Measurements from ENCODE around the gene CYP4Z1.
"Not testable (repeated sequence)": the region's sequence is repeated elsewhere in the genome, so short reads cannot be mapped to it uniquely, and the experiment has no call there.

Gene CYP4Z1, protein sequence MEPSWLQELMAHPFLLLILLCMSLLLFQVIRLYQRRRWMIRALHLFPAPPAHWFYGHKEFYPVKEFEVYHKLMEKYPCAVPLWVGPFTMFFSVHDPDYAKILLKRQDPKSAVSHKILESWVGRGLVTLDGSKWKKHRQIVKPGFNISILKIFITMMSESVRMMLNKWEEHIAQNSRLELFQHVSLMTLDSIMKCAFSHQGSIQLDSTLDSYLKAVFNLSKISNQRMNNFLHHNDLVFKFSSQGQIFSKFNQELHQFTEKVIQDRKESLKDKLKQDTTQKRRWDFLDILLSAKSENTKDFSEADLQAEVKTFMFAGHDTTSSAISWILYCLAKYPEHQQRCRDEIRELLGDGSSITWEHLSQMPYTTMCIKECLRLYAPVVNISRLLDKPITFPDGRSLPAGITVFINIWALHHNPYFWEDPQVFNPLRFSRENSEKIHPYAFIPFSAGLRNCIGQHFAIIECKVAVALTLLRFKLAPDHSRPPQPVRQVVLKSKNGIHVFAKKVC

DNA sequence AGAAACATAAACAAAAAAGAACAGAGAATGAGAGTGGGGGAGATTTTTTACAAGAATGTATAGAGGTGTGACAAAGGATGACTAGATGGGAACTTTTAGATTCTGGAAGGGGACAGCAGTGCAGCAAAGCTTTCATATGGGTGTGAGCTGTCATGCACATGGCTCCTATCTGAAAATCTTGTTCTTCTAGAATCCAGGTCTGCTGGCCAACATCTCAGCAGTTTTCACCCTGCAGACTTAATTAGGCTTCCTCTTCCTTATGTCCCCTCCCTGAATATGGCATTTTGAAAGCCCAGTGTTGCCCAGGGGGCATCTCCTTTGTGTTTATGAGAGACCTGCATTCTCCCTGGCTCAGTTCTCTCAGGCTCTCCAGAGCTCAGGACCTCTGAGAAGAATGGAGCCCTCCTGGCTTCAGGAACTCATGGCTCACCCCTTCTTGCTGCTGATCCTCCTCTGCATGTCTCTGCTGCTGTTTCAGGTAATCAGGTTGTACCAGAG is at the start of gene CYP4Z1:
Gene CYP4Z1, plus strand, starts transcription at position 135 of the 498 bp plus-strand sequence. Its CDS starts 260 bp downstream, at position 395.
- DNase-seq = no peak

DNA sequence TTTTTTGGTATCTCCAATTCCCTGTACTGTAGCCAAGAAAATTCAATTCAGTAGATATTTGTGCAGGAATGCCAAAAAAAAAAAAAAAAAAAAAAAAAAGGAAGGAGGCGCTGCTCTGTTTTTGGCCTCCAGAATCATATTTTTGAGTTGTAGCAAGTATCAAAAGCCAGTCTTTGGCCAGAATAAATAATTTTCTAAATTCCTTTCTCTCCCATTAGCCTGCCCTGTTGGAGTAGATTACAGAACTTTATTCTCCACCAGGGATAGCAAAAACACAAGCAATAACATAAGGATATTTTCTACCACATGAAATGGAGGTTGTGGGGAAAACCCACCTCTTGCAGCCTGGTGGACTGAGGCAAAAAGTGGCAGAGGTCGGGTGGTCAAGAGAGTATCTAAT is 46.0 kb upstream of the CYP4Z1 start:
- no peak for DNase-seq

DNA sequence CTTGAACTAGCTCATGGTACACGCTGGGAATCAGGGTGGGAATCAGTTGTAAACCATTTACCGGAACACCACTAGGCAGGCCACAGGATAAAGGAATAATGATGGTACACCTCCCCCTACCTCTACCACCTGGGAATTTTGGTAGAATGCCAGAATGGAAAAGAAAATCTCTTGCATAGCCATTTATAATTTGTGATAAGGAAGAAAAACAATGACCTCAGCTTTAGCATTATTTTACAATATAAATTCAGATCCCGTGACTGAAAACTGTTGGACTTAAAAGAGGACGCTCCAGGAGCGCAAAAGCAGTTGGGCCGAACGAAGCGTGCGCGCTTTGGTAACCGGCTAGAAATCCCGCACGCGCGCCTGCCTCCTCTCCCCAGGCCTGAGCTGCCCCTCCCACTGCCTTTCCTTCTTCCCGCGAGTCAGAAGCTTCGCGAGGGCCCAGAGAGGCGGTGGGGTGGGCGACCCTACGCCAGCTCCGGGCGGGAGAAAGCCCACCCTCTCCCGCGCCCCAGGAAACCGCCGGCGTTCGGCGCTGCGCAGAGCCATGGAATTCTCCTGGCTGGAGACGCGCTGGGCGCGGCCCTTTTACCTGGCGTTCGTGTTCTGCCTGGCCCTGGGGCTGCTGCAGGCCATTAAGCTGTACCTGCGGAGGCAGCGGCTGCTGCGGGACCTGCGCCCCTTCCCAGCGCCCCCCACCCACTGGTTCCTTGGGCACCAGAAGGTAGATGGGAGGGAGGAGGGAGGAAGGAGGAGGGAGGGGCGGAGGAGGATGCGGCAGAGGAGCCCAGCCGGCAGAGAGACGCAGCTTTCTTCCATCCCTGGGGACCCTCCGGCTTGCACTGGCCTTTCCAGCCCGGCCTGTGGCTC is 43.5 kb upstream of the CYP4Z1 start, which contains the start of gene CYP4X1:
Gene CYP4X1, plus strand, starts transcription at position 402 of the 873 bp plus-strand sequence. Its CDS starts 149 bp downstream, at position 551.
- no peak for DNase-seq

DNA sequence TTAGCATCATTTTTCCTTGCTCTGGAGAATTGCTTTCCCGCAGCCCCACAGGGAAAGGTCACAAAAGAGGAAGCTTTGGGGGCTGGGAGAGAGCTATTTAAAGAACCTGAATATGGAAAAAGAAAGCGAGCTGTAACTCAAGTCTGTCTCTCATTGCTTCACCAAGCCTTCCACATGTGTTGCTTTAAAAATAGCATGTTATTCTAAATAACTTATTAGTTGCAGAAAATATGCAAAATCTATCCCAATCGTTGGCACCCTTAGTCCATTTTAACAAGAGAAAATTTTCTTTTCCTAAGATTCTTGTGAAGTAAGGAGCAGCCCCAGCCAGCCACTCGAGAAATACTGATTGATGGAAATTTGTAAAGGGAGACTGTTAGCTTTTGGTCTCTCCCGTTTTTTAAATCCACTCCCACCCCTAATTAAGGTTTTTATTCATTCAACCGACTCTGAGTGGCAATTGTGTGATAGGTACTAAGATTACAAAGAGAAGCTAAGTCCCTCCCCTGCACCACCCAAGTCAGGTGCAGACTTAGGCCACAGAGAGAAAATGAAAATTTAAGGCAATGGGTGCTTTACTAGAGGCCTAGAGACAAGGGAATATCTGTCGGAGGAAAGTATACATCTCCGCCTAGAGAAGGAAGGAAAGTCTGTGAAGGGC is 42.8 kb upstream of the CYP4Z1 start:
- no peak for DNase-seq

DNA sequence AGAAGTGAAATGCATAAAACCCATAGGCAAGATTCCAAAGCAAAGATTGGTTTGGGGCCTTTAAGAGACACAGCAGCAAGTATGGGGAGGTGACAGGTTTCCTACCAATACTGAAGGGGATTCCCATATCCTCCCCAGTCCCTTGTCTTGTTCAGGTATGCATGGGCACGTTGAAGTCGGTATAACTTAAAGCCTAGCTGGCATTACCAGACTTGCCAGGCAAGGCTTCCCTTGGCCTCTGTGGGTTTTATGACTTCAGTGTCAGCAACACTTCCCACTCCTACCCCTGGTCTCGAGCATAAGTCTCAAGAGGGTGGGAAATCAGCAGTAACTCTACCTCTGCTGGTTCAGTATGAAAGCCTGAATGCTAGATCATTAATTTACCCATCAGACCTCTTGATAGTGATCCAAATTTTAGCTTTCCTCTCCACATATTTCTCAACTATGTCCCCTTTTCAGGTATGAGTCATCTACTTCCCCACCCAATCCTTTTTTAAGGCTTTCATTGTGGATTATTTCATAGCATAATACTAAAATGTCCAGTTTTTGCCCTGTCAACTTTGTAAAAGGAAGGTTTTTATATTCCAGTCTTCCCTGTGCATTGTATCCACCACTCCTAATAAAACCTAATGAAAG is 36.7 kb upstream of the CYP4Z1 start:
- no peak for DNase-seq

DNA sequence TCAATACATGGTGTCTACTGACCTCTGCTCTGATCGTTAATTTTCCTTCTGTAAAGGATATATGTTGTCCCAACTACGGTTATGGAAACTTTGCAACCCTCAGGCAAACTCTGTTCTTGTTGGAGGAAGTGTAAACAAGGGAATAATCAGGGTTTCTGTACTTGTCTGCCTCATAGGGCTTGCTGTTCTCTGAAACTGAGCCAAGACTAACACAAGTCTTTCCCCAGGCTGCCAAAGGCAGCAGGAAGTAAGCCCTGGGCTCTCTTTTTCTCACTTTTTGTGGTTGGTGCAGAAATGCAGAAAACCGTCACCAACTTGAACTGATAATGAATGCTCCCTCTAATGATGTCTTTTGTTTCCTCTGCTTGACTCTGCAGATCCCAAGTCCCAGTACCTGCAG is 36.0 kb upstream of the CYP4Z1 start:
- DNase-seq = no peak

DNA sequence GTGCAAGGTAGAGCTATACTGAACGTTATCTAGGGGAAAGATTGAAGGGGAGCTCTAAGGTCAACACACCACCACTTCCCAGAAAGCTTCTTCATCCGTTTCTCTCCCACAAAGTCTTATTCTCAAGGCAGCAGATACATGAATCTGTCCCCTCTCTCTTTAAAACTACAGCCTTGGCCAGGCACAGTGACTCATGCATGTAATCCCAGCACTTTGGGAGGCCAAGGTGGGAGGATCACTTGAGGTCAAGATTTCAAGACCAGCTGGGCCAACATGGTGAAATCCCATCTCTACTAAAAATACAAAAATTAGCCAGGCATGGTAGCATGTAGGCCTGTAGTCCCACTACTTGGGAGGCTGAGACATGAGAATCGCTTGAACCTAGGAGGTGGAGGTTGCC is 35.4 kb upstream of the CYP4Z1 start:
- DNase-seq = no peak

DNA sequence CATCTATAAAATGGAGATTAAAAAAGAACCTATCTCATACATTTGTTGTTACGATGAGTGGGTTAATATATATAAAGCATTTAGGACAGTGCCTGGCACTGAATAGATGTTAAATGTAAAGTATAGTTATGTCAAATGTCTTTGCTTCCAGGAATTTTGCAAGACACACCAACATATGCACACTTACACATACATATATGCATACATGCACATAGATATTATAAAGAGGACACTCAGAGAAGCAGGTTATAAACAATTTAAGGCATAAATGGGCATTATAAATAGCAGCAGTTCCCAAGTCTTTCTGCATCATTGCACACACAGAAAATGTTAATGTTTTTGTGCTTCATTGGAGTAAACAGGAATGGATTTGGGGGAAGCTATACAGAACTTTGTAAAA is 30.3 kb upstream of the CYP4Z1 start:
- DNase-seq = no peak

DNA sequence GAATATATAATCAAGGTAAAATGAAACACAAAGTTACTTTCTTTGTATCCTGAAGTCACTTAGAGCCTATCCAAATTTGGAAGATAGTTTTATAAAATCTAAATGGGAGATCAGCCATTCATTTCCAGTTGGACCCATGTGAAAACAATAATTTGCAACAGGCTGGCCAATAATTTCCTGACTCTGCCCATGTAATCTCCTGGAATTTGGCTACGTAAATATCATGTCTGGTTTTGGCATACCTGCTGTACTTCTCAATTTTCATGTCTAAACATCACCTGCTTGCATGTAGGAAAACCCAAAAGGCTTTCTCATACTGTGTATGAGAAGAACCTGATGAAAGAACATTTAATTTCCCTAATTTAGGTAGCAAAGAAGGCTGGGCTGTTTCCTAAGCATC is 7.7 kb upstream of the CYP4Z1 start:
- DNase-seq = no peak

DNA sequence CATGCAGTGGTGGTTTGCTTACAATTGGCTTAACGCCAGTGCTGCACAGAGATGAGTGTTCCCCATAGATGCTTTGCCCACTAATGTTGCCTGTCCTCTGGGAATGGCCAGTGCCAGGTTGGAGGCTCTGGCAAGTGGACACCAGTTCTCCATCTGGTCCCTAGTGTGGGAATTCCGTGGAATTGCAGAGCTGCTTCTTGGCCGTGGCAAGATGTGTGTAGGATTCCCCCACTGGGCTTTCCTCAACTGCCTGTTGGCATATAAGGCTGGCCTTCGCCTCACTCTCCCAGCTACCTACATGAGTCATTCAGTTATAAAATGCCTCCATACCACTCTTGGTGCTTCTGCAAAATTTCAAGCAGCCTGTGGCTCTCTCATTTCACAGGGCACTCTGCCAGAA is 2.0 kb downstream of the CYP4Z1 start:
- DNase-seq = not testable (repeated sequence)

DNA sequence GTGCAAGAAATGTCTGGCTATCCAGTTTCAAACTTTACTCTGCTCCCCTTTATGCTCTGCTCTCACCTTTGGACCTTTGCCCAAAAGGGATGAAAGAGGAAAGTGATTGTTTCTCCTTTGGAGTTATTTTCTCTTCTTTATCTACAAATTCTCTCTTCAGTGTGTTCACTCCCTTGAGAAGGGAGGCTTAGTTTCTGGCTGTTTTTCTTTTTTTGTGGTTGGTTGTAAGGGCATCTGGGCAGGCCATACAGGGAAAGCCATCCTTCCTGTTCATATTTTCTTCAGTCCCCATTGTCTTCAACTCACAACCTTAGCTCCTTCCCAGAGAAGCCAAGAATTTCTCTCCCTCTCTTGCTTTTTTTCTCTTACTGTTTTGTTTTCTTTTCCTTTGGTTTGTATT is 2.5 kb downstream of the CYP4Z1 start:
- DNase-seq = not testable (repeated sequence)

DNA sequence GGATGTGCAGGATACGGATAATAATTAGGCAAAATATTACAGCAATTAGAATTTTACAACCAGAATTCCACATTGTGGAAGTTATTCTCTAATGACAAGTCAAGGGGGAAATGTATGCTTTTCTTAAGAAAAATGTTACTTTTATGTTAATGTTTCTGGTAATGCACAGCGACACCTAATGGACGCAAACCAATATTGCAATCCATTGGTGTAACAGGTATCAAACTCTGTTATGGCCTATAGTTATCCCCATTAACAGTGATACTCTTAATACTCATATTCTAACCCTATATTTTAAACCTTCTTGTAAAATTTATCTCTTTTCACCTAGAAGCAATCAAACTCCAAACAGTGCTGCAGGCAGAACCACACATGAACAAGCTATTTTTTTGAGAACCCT is 22.3 kb downstream of the CYP4Z1 start:
- DNase-seq = peak; percentile 25 to 29

DNA sequence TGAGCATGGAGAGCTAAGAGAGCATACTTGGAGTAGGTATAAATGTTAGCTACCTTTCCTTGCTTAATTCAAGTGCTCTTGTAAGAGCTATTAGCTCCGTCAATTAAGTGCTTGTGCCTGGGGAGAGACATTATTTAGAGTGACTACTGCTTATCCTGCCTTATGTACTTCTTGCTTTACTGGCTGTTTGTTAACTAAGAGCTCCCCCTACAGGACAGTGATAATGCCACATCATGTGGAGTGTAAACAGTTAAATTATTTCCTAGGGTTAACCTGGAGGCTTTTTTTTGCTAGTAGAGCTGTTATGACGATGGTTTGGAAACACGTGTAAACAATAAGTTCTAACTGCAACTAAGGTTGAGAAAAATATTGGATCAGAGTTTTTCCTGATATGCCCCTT is 24.4 kb downstream of the CYP4Z1 start:
- DNase-seq = not testable (repeated sequence)

DNA sequence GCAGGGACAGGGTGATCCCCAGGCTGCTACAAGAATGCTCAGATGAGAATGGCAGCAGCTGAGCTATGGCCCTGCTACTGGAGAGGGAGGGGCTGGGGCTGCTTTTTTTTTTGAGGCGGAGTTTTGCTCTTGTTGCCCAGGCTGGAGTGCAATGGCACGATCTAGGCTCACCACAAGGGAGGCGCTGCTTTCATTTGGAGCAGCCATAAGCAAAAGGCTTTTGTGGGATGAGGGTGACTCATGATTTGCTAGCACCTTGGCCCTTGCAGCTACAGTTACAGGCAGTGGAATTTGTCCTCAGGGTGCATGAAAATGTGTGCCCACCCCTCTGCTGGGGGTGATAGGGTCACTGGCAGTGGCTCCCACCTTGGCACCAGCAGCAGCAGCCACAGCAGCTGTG is 37.8 kb downstream of the CYP4Z1 start:
- DNase-seq = no peak

DNA sequence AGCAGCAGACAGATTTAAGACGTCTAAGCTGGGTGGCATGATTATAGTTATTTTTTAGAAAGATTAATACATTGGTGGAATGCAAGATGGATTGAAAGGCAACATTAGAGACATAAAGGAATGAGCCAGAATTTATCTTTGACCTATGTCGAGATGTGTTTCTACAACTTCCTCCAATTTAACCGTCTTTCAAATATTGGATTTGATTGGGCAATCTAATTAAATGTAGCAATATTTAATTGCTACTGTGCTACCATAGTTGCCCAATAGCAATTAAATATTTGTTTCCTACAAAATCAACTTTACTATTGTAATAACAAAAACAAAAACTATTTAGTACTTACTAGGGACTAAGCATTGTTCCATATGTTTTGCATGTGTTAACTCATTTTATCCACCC is 39.8 kb downstream of the CYP4Z1 start:
- DNase-seq = no peak

DNA sequence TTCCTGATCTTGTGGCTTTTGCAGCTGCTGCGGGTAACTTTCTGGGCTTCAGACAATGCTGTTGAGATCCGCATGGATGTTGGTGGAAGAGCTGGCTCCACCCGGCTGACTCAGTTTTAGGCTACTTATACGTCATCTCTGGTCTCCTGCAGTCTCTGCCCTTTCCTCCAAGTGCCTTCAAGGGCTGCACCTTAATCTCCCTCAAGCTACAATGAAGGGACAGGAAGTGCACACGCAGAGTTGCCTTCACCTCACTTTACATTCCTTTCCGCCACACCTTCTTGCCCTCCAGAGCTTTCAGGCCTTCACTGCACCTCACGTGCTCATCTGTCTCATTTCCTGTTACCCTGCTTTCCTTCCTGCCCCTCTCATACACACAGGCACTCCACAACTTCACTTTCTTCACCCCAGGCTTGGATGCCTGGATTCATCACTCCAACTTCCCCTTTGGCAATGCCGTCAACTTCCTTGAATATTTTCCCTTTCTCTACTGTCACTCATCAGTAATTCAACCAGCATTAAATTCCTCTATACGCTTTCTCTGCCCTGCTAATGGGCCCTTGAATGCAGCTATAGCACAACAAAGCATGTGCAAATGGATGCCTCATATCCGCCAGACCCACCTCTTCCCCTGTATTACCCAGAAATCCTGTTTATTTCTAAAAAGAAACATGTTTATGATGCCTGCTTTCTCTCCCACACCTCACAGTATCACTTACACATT is 41.0 kb downstream of the CYP4Z1 start:
- not testable (repeated sequence) for DNase-seq

DNA sequence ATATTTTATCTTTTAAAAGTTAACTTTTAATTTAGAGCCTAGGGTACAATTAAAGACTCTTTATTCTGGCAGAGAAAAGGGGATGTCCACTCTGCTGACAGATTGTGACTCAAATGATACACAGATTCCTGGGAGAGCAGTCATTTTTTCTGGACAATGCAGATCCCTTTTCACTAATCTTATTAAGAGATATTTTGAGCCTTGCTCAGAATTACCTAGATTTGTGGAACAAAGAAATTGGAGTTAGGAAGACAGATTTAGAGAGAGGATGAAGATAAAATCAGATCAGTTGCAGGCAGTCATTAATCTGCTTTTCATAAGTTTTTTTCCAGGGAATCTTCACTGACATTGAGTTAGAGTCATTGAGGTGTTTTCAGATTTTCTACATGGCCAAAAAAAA is 42.5 kb downstream of the CYP4Z1 start:
- DNase-seq = not testable (repeated sequence)

DNA sequence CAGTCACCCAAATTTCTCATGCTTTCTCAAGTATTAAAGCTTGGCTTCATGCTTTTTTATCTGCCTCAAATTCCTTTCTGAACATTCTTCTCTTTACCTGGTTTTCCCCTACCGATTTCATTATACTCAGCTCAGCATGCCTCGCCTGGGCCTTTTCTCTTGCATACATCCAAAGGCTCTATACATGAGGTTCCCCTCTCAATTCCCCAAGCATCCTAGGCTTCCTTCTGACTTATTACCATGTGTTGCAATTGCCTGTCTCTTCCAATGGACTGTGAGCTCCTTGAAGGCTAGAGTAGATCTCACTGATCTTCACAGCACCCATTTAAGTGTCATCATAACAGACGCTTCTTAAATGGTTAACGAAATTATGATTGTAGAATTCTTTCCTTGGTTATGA is 46.1 kb downstream of the CYP4Z1 start:
- no peak for DNase-seq

DNA sequence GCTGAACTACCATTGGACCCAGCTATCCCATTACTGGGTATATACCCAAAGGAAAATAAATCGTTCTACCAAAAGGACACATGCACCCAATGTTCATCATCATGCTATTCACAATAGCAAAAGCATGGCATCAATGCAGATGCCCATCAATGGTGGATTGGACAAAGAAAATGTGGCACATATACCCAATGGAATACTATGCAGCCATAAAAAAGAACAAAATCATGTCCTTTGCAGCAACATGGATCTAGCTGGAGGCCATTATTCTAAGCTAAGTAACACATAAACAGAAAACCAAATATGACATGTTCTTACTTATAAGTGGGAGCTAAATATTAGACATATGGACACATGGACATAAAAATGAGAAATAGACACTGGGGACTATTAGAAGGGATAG is 54.0 kb downstream of the CYP4Z1 start:
- DNase-seq = not testable (repeated sequence)

DNA sequence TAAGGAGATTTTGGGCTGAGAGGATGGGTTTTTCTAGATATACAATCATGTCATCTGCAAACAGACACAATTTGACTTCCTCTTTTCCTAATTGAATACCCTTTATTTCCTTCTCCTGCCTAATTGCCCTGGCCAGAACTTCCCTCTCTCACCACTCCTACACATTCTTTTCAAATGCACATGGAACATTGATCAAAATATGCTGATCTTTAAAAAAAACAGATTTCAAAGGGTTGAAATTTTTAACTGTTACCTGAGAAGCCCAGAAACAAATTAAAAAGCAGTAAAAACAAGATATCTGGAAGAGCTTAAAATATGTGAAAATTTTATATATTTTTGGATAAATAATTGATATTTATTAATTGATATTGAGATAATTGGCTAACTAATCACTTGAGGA is 57.8 kb downstream of the CYP4Z1 start:
- DNase-seq = not testable (repeated sequence)

DNA sequence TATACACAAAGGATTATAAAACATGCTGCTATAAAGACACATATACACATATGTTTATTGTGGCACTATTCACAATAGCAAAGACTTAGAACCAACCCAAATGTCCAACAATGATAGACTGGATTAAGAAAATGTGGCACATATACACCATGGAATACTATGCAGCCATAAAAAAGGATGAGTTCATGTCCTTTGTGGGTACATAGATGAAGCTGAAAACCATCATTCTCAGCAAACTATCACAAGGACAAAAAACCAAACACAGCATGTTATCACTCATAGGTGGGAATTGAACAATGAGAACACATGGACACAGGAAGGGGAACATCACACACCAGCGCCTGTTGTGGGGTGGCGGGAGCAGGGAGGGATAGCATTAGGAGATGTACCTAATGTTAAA is 60.0 kb downstream of the CYP4Z1 start:
- DNase-seq = not testable (repeated sequence)

DNA sequence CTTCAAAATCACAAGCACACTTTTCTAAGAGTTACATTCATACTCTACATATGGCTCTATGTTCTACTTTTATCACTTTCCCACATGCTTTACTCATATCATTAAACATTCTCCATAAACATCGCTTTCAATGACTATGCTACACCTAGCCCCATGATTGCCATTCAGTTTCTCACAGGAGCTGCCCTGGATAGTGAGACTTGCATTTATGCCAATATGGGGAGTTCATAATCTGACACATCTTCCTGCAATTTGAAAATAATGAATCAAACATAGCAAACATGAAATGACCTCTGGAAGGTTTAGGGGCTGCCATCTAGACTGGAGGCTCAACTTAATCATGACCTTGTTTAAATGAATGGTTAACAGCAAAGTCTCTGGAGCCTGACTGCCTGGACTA is 61.2 kb downstream of the CYP4Z1 start:
- no peak for DNase-seq

All from activated CD4-positive, alpha-beta T cell treated with anti-CD3 and anti-CD28 coated beads, Interleukin-2, amount 50 U/mL, for 48 hours (primary cell).